Measurements from ENCODE around the gene EPHB6.

Gene EPHB6

GRCh38 chr7:142833174-142834048 is 21.5 kb upstream of the EPHB6 start:
- DNase-seq (ENCODE audit: low read depth), result no peak

GRCh38 chr7:142835487-142835886 is 19.4 kb upstream of the EPHB6 start:
- no peak for DNase-seq (ENCODE audit: low read depth)

GRCh38 chr7:142836426-142836825 is 18.4 kb upstream of the EPHB6 start:
- no peak for DNase-seq (ENCODE audit: low read depth)

GRCh38 chr7:142838461-142839213 is 16.2 kb upstream of the EPHB6 start:
- no peak for DNase-seq (ENCODE audit: low read depth)

- no peak for DNase-seq (ENCODE audit: low read depth)
Measured at GRCh38 chr7:142842251-142842766, 12.6 kb upstream of the EPHB6 start.

GRCh38 chr7:142847353-142847752 is 7.5 kb upstream of the EPHB6 start:
- no peak for DNase-seq (ENCODE audit: low read depth)

- DNase-seq (ENCODE audit: low read depth), result no peak
Measured at GRCh38 chr7:142851269-142851668, 3.6 kb upstream of the EPHB6 start.

- no peak for DNase-seq (ENCODE audit: low read depth)
Measured at GRCh38 chr7:142851919-142852318, 3.0 kb upstream of the EPHB6 start.

- no peak for DNase-seq (ENCODE audit: low read depth)
Measured at GRCh38 chr7:142853739-142854371, 1.0 kb upstream of the EPHB6 start.

GRCh38 chr7:142855114-142855743 is 353 bp downstream of the EPHB6 start:
- no peak for DNase-seq (ENCODE audit: low read depth)

- no peak for DNase-seq (ENCODE audit: low read depth)
Measured at GRCh38 chr7:142855756-142856564, 1.1 kb downstream of the EPHB6 start.

GRCh38 chr7:142856565-142857245 is 1.8 kb downstream of the EPHB6 start:
- DNase-seq (ENCODE audit: low read depth), result no peak

GRCh38 chr7:142857625-142858024 is 2.7 kb downstream of the EPHB6 start:
- no peak for DNase-seq (ENCODE audit: low read depth)

GRCh38 chr7:142859411-142859810 is 4.5 kb downstream of the EPHB6 start:
- DNase-seq (ENCODE audit: low read depth), result no peak

GRCh38 chr7:142859829-142860228 is 5.0 kb downstream of the EPHB6 start:
- DNase-seq (ENCODE audit: low read depth), result peak; percentile 34

- DNase-seq (ENCODE audit: low read depth), result no peak
Measured at GRCh38 chr7:142860968-142861367, 6.1 kb downstream of the EPHB6 start.

GRCh38 chr7:142862351-142862750 is 7.5 kb downstream of the EPHB6 start:
- DNase-seq (ENCODE audit: low read depth), result no peak

GRCh38 chr7:142862786-142863400 is 8.0 kb downstream of the EPHB6 start:
- no peak for DNase-seq (ENCODE audit: low read depth)

- DNase-seq (ENCODE audit: low read depth), result no peak
Measured at GRCh38 chr7:142863891-142864685, 9.2 kb downstream of the EPHB6 start.

Measured in non-pigmented ciliary epithelial cell (primary cell).